HepG2 (cell line): Measurements from ENCODE around the gene PKM. TPM values are rescaled to one million over a fixed set of nuclear protein-coding genes. Genes with fewer than 3 reads are reported as not detected.

Experiments used
- ATAC-seq: fragments of 200-7000 bp; cut with Tn5 transposase; 3 replicates; pipeline ENCODE4 v1.9.1; 2020; ENCODE audit warnings: mild to moderate bottlenecking, moderate library complexity
- BruUV-seq: library from RNA; stranded (reverse); fragments of 400-500 nt; replicated peaks from 2 replicates; lab custom pipeline; 2021; lab: Mats Ljungman, UMichigan
- CTCF ChIA-PET: fragments of 300-600 bp; formaldehyde crosslinking; extraction: SDS; loops from one replicate; lab custom pipeline; 2021; ENCODE audit warnings: low total read pairs, inconsistent platforms, low intra/inter-chr PET ratio; lab: Yijun Ruan, JAX
- POLR2A ChIA-PET: fragments of 350-600 bp; sonication (Branson Sonifier 250); formaldehyde crosslinking; loops from one replicate; lab custom pipeline; 2020; ENCODE audit warnings: antibody characterized with exemption, inconsistent platforms; lab: Yijun Ruan, JAX
- DNase-seq: peaks from one replicate; pipeline ENCODE4 v3.0.0-alpha.2; 2015; ENCODE audit warnings: low spot score
- FAIRE-seq: peaks from 3 replicates; lab custom pipeline; 2011; peaks lifted over from hg19 to GRCh38; lab: Jason Lieb, UNC
- H2AFZ ChIP-seq: one replicate; pipeline ENCODE4 v1.6.1; 2011; ENCODE audit warnings: low read length, inconsistent platforms
- H3K27ac ChIP-seq: fragments of 300-600 bp; 3 replicates; pipeline ENCODE4 v1.8.0; 2011; ENCODE audit warnings: mixed run types, mild to moderate bottlenecking, mixed read lengths, low read length, inconsistent platforms; ENCODE audit not compliant: insufficient read depth; ENCODE audit errors: extremely low read length
- H3K27me3 ChIP-seq, 2 experiments: fragments of 200-600 bp in 1 of 2; 2 replicates in 1 of 2; 3 replicates in 1 of 2; pipeline versions ENCODE4 v1.6.0 to v1.8.0; 2011; ENCODE audit warnings: low read length in 2 of 2, mild to moderate bottlenecking in 2 of 2, moderate library complexity in 2 of 2, inconsistent platforms in 1 of 2; ENCODE audit not compliant: insufficient read depth in 2 of 2, control insufficient read depth in 1 of 2
- H3K36me3 ChIP-seq, 2 experiments: fragments of 200-600 bp in 1 of 2; replicated peaks in 1 of 2; 2 replicates in 1 of 2; 3 replicates in 1 of 2; pipeline versions ENCODE4 v1.5.1 to v1.8.0; 2011; ENCODE audit warnings: low read length in 2 of 2, inconsistent platforms in 1 of 2; ENCODE audit not compliant: insufficient read depth in 2 of 2, control insufficient read depth in 1 of 2
- H3K4me1 ChIP-seq: 2 replicates; pipeline ENCODE4 v1.5.1; 2012; ENCODE audit warnings: low read length, inconsistent platforms; ENCODE audit not compliant: insufficient read depth
- H3K4me2 ChIP-seq: 2 replicates; pipeline ENCODE4 v1.6.0; 2011; ENCODE audit warnings: low read depth, low read length, inconsistent platforms
- H3K4me3 ChIP-seq, 3 experiments: fragments of 200-600 bp in 1 of 3; sonication (generic), shearing (Covaris generic) in 1 of 3; replicated peaks in 1 of 3; 2 replicates each; pipeline ENCODE4 v1.5.1; 2011 to 2016; ENCODE audit warnings: low read length in 3 of 3, inconsistent platforms in 2 of 3, low read depth in 2 of 3, mild to moderate bottlenecking in 2 of 3, control low read depth in 1 of 3, mixed read lengths in 1 of 3; ENCODE audit not compliant: insufficient read depth in 1 of 3
- H3K79me2 ChIP-seq: one replicate; pipeline ENCODE4 v1.6.1; 2011; ENCODE audit warnings: low read length, inconsistent platforms; ENCODE audit not compliant: insufficient read depth
- H3K9ac ChIP-seq: 2 replicates; pipeline ENCODE4 v1.6.0; 2011; ENCODE audit warnings: mild to moderate bottlenecking, low read depth, low read length, inconsistent platforms; ENCODE audit not compliant: insufficient read depth
- H3K9me3 ChIP-seq: 2 replicates; pipeline ENCODE4 v1.5.1; 2012; ENCODE audit warnings: mild to moderate bottlenecking, low read length
- H4K20me1 ChIP-seq: 2 replicates; pipeline ENCODE4 v1.6.0; 2011; ENCODE audit warnings: inconsistent platforms, mild to moderate bottlenecking, low read length, moderate library complexity; ENCODE audit not compliant: insufficient read depth
- CBX2 ChIP-seq, 2 experiments: fragments of 200-600 bp in 1 of 2; sonication (generic); formaldehyde crosslinking in 1 of 2; IDR thresholded peaks; 2 replicates each; pipeline versions ENCODE4 v1.7.0 to v1.8.1; 2018 to 2022; ENCODE audit warnings: low read depth in 2 of 2, low read length in 1 of 2, mild to moderate bottlenecking in 1 of 2, missing genetic modification reagents in 1 of 2
- GATAD2A ChIP-seq: IDR thresholded peaks from 2 replicates; pipeline ENCODE4 v1.6.1; 2016
- HOMEZ ChIP-seq: IDR thresholded peaks from 2 replicates; pipeline ENCODE4 v1.6.1; 2016; ENCODE audit warnings: low read depth
- KLF11 ChIP-seq: IDR thresholded peaks from 2 replicates; pipeline ENCODE4 v1.6.1; 2016; ENCODE audit warnings: missing compliant biosample characterization
- MTF1 ChIP-seq: sonication (generic); formaldehyde crosslinking; IDR thresholded peaks from 2 replicates; pipeline ENCODE4 v1.5.0; 2020; ENCODE audit warnings: missing genetic modification reagents
- TEAD2 ChIP-seq: sonication (generic); formaldehyde crosslinking; IDR thresholded peaks from 2 replicates; pipeline ENCODE4 v1.9.0; 2021; ENCODE audit warnings: missing genetic modification reagents
- THRA ChIP-seq: sonication (generic); formaldehyde crosslinking; IDR thresholded peaks from 2 replicates; pipeline ENCODE4 v1.4.0; 2020; ENCODE audit warnings: missing genetic modification reagents, borderline replicate concordance
- ZNF431 ChIP-seq: sonication (generic); formaldehyde crosslinking; IDR thresholded peaks from 2 replicates; pipeline ENCODE4 v1.9.0; 2022; ENCODE audit warnings: missing genetic modification reagents, low read depth, mild to moderate bottlenecking, borderline replicate concordance
- ZNF556 ChIP-seq: sonication (generic); formaldehyde crosslinking; IDR thresholded peaks from 2 replicates; pipeline ENCODE4 v1.4.0; 2020; ENCODE audit warnings: mild to moderate bottlenecking, missing genetic modification reagents, borderline replicate concordance
- ZNF674 ChIP-seq: sonication (generic); formaldehyde crosslinking; IDR thresholded peaks from 2 replicates; pipeline ENCODE4 v1.5.0; 2020; ENCODE audit warnings: low read depth, mild to moderate bottlenecking, missing genetic modification reagents
- WGBS: methylation state at CpG from one replicate; pipeline ENCODE4 v1.1.6; 2017; ENCODE audit warnings: low lambda C conversion rate; 5-methylcytosine and 5-hydroxymethylcytosine counted together
- in situ Hi-C: cut with HindIII; loops from 2 replicates; pipeline ENCODE4 v1.10.0; 2017; ENCODE audit warnings: low pct_unique_long_range_greater_than_20kb; ENCODE audit not compliant: extremely low pct_ligation_motif_present
- intact Hi-C: fragments of 100-400 bp; cut with micrococcal nuclease; formaldehyde crosslinking; loops from one replicate; pipeline ENCODE4 v1.10.0; 2022; ENCODE audit not compliant: unreplicated experiment
- polyA plus RNA-seq, 8 experiments: library from polyadenylated mRNA; depleted of rRNA in 3 of 8; stranded (reverse) in 7 of 8; unstranded in 1 of 8; fragments of >200 nt; fragmentation: Illumina TruSeq in 4 of 8; extraction: Trizol in 4 of 8; gene quantifications; 2 replicates each; pipeline versions ENCODE4 v1.2.1 to v1.2.3, GENCODE V29; 2011 to 2016; ENCODE audit warnings: low read depth in 4 of 8, missing spikeins in 1 of 8, mixed read lengths in 1 of 8; ENCODE audit not compliant: insufficient read depth in 1 of 8
- total RNA-seq, 5 experiments: library from RNA; depleted of rRNA; stranded (reverse); fragments of >200 nt; fragmentation: Illumina TruSeq; extraction: Trizol; gene quantifications; 2 replicates each; pipeline ENCODE4 v1.2.3, GENCODE V29; 2016; ENCODE audit warnings: low read depth in 1 of 5
- TF ChIP-seq, protein P1 (sequence below): sonication (generic); formaldehyde crosslinking; IDR thresholded peaks from 2 replicates; pipeline ENCODE4 v1.4.0; 2020; ENCODE audit warnings: mild to moderate bottlenecking, missing genetic modification reagents
- TF ChIP-seq, protein P2 (sequence below): sonication (generic); formaldehyde crosslinking; IDR thresholded peaks from 2 replicates; pipeline ENCODE4 v1.5.1; 2020; ENCODE audit warnings: mild to moderate bottlenecking, missing genetic modification reagents

PKM gene
- total and polyA plus RNA-seq, 2 of the 13 experiments (the other 11 are each of a cell fraction or from before 2014, with no cell fraction given): 488 to 780 TPM

DNA sequence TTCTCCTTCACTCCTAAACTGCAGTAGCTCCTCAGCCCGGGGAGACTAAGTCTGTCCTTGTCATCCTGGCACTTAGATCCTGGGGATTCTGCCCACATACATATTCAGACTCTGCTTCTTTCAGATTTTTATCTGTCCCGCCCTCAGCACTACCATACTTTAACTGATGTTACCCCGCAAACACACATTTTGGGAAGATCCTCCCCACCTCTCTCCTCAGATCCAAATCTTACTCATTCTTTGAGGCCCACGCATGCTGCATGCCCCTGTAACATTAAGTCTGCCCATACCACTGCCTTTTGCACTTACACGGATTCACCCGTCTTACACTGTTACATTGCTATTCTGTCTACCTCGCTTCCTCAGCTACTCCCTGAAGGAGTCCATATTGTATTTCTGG lies 76.7 kb downstream of the PKM start:
- Histone ChIP-seq H3K4me1 (peaks cover 11% of the 10 kb centered on the region), H3K4me2 (no peak overlapping the region), H3K36me3 (no peaks in the 10 kb centered on the region), H3K79me2 (no peaks in the 10 kb centered on the region), H3K9me3 (no peaks in the 10 kb centered on the region), H3K27me3 (peaks cover 0 to 14% of the 10 kb centered on the region in 2 experiments; a peak in 3 of 5 replicates), H3K9ac (no peak overlapping the region), H4K20me1 (no peaks in the 10 kb centered on the region), H2AFZ (no peak overlapping the region), H3K27ac (no peak overlapping the region), H3K4me3 (no peak overlapping the region)
- TF ChIP-seq TEAD2 (CRISPR knock-in tag) (no peak), THRA (no peak), CBX2 (IDR thresholded peaks at IDR 0.05; ENCODE audit: low read depth, low read length) (no peak), CBX2 (CRISPR knock-in tag; IDR thresholded peaks at IDR 0.05; ENCODE audit: low read depth) (no peak), GATAD2A (CRISPR knock-in tag) (no peak), MTF1 (CRISPR knock-in tag) (no peak), ZNF556 (CRISPR knock-in tag) (no peak), ZNF431 (CRISPR knock-in tag) (no peak), ZNF674 (CRISPR knock-in tag) (no peak), HOMEZ (CRISPR knock-in tag) (no peak), KLF11 (CRISPR knock-in tag) (no peak)
- TF ChIP-seq, protein P1, sequence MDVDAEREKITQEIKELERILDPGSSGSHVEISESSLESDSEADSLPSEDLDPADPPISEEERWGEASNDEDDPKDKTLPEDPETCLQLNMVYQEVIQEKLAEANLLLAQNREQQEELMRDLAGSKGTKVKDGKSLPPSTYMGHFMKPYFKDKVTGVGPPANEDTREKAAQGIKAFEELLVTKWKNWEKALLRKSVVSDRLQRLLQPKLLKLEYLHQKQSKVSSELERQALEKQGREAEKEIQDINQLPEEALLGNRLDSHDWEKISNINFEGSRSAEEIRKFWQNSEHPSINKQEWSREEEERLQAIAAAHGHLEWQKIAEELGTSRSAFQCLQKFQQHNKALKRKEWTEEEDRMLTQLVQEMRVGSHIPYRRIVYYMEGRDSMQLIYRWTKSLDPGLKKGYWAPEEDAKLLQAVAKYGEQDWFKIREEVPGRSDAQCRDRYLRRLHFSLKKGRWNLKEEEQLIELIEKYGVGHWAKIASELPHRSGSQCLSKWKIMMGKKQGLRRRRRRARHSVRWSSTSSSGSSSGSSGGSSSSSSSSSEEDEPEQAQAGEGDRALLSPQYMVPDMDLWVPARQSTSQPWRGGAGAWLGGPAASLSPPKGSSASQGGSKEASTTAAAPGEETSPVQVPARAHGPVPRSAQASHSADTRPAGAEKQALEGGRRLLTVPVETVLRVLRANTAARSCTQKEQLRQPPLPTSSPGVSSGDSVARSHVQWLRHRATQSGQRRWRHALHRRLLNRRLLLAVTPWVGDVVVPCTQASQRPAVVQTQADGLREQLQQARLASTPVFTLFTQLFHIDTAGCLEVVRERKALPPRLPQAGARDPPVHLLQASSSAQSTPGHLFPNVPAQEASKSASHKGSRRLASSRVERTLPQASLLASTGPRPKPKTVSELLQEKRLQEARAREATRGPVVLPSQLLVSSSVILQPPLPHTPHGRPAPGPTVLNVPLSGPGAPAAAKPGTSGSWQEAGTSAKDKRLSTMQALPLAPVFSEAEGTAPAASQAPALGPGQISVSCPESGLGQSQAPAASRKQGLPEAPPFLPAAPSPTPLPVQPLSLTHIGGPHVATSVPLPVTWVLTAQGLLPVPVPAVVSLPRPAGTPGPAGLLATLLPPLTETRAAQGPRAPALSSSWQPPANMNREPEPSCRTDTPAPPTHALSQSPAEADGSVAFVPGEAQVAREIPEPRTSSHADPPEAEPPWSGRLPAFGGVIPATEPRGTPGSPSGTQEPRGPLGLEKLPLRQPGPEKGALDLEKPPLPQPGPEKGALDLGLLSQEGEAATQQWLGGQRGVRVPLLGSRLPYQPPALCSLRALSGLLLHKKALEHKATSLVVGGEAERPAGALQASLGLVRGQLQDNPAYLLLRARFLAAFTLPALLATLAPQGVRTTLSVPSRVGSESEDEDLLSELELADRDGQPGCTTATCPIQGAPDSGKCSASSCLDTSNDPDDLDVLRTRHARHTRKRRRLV (CRISPR knock-in tag): no peak
- TF ChIP-seq, protein P2, sequence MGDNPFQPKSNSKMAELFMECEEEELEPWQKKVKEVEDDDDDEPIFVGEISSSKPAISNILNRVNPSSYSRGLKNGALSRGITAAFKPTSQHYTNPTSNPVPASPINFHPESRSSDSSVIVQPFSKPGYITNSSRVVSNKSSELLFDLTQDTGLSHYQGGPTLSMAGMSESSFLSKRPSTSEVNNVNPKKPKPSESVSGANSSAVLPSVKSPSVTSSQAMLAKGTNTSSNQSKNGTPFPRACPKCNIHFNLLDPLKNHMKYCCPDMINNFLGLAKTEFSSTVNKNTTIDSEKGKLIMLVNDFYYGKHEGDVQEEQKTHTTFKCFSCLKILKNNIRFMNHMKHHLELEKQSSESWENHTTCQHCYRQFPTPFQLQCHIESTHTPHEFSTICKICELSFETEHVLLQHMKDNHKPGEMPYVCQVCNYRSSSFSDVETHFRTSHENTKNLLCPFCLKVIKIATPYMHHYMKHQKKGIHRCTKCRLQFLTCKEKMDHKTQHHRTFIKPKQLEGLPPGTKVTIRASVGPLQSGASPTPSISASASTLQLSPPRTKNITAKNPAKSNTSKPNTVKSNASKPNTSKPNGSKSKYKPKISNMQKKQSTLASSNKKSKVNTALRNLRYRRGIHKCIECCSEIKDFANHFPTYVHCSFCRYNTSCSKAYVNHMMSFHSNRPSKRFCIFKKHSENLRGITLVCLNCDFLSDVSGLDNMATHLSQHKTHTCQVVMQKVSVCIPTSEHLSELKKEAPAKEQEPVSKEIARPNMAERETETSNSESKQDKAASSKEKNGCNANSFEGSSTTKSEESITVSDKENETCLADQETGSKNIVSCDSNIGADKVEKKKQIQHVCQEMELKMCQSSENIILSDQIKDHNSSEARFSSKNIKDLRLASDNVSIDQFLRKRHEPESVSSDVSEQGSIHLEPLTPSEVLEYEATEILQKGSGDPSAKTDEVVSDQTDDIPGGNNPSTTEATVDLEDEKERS (CRISPR knock-in tag): no peak
- FAIRE-seq: no peak
- intact Hi-C loops: no loop called here
- ATAC-seq: no peak
- CTCF ChIA-PET: interaction anchor here (1.1 kb wide), 1 partner anchor 353 kb away, joined by 4 read pairs; no protein-coding TSS in a partner anchor
- POLR2A ChIA-PET: no interaction called here
- no peak for DNase-seq
- in situ Hi-C loops: loop anchor here (10.0 kb wide), 1 partner anchor 410 kb away; no protein-coding TSS in a partner anchor
- BruUV-seq: no TSS peak
- WGBS: 69% methylated on average over 7 of the region's 7 CpGs
